MM.1S (cell line): ENCODE measurements around the gene FLYWCH2.

Source experiments
- DNase-seq: peaks from one replicate; pipeline ENCODE4 v3.0.0-alpha.2; 2015
- H2AFZ ChIP-seq: fragments of 300-600 bp; sonication (generic); 2 replicates; pipeline ENCODE4 v1.6.0; 2016; ENCODE audit warnings: antibody characterized with exemption, low read length
- H3F3A ChIP-seq: fragments of 300-600 bp; sonication (generic); 2 replicates; pipeline ENCODE4 v1.6.1; 2016; ENCODE audit warnings: mild to moderate bottlenecking, antibody characterized with exemption, low read length, moderate library complexity, mixed read lengths; ENCODE audit not compliant: insufficient read depth
- H3K27ac ChIP-seq: fragments of 300-600 bp; sonication (generic); 2 replicates; pipeline ENCODE4 v1.5.1; 2016; ENCODE audit warnings: mild to moderate bottlenecking, low read length
- H3K27me3 ChIP-seq: fragments of 300-600 bp; sonication (generic); replicated peaks from 2 replicates; pipeline ENCODE4 v1.6.0; 2016; ENCODE audit warnings: low read length; ENCODE audit not compliant: insufficient read depth
- H3K36me3 ChIP-seq: fragments of 300-600 bp; sonication (generic); replicated peaks from 2 replicates; pipeline ENCODE4 v1.6.1; 2016; ENCODE audit warnings: mild to moderate bottlenecking, low read length, mixed read lengths; ENCODE audit not compliant: insufficient read depth
- H3K4me1 ChIP-seq: fragments of 300-600 bp; sonication (generic); 2 replicates; pipeline ENCODE4 v1.6.1; 2016; ENCODE audit warnings: low read length, mixed read lengths
- H3K4me2 ChIP-seq: fragments of 300-600 bp; sonication (generic); 2 replicates; pipeline ENCODE4 v1.6.0; 2016; ENCODE audit warnings: low read depth, low read length
- H3K4me3 ChIP-seq: fragments of 300-600 bp; sonication (generic); 2 replicates; pipeline ENCODE4 v1.5.1; 2016; ENCODE audit warnings: low read length, mixed read lengths
- H3K79me2 ChIP-seq: fragments of 300-600 bp; sonication (generic); 2 replicates; pipeline ENCODE4 v1.6.1; 2016; ENCODE audit warnings: mixed run types, low read length, mixed read lengths
- H3K9ac ChIP-seq: fragments of 300-600 bp; sonication (generic); 2 replicates; pipeline ENCODE4 v1.6.1; 2016; ENCODE audit warnings: low read length, mixed read lengths
- H3K9me2 ChIP-seq: fragments of 300-600 bp; sonication (generic); replicated peaks from 2 replicates; pipeline ENCODE4 v1.6.1; 2016; ENCODE audit warnings: mild to moderate bottlenecking, low read length, mixed read lengths; ENCODE audit not compliant: insufficient read depth
- H3K9me3 ChIP-seq: fragments of 300-600 bp; sonication (generic); replicated peaks from 2 replicates; pipeline ENCODE4 v1.6.1; 2016; ENCODE audit warnings: mild to moderate bottlenecking, low read length, mixed read lengths; ENCODE audit not compliant: insufficient read depth
- H4K20me1 ChIP-seq: fragments of 300-600 bp; sonication (generic); 2 replicates; pipeline ENCODE4 v1.6.1; 2016; ENCODE audit warnings: mild to moderate bottlenecking, low read length, moderate library complexity, mixed read lengths; ENCODE audit not compliant: insufficient read depth
- CTCF ChIP-seq: fragments of 300-600 bp; sonication (generic); IDR thresholded peaks from 2 replicates; pipeline ENCODE4 v1.5.1; 2016; ENCODE audit warnings: antibody characterized with exemption, low read length, mixed read lengths
- EZH2 ChIP-seq: fragments of 300-600 bp; sonication (generic); optimal IDR thresholded peaks from 2 replicates; pipeline ENCODE3; 2017; ENCODE audit warnings: low read depth, mild to moderate bottlenecking, antibody characterized with exemption, low read length, mixed read lengths
- EZH2phosphoT487 ChIP-seq: fragments of 300-600 bp; sonication (generic); IDR thresholded peaks from 2 replicates; pipeline ENCODE4 v1.6.1; 2018; ENCODE audit warnings: antibody characterized with exemption, low read length

FLYWCH2 gene

GRCh38 chr16:2874912-2875362, 8.1 kb upstream of the FLYWCH2 start:
- Histone ChIP-seq H3K9ac (no peak overlapping the region), H3K27me3 (peaks cover 26% of the 10 kb centered on the region), H3F3A (no peaks in the 10 kb centered on the region), H3K4me1 (peaks cover 2% of the 10 kb centered on the region; the same call in 1 of the 2 replicates), H3K36me3 (no peaks in the 10 kb centered on the region), H3K9me2 (no peaks in the 10 kb centered on the region), H3K4me2 (peak overlapping the region; percentile 28; the same call in 1 of the 2 replicates), H3K9me3 (no peaks in the 10 kb centered on the region), H4K20me1 (no peaks in the 10 kb centered on the region), H3K4me3 (no peak overlapping the region), H2AFZ (peak overlapping the region; percentile 66), H3K27ac (no peak overlapping the region), H3K79me2 (no peaks in the 10 kb centered on the region)
- peak; percentile 82 for DNase-seq
- peak; percentile 93 for TF ChIP-seq CTCF
- no peak for TF ChIP-seq EZH2phosphoT487
- no peak for TF ChIP-seq EZH2

DNA sequence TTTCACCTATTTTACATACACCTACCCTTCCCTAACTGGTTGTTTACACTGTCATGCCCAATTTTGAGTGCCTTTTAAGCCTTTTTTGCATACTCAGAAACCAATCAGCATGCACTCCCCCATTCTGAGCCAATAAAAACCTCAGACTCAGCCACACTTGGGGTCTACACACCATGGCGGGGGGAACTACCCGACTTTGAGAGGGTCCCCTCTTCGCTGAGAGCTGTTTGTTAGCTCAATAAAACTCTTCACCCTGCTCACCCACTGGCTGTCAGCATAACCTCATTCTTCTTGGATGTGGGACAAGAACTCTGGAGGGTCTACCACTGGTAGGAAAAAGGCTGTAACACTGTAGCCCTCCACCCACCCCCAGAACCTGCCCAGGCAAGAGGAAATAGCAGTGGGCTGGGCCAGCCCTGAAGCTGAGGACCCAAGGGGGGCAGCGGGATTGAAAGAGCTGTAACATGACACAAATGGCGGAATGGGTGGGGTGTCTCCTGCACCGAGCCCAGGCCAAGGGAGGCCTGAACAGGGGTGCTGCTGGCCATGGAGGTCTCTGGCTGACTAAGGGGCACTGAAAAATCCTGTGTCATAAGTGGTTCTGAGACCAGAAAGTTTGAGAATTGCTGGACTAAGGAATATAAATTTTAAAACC, 3.0 kb upstream of the FLYWCH2 start:
- H3K27me3 ChIP-seq = peaks cover 16% of the 10 kb centered on the region
- H2AFZ ChIP-seq = no peak overlapping the region
- peaks cover 6% of the 10 kb centered on the region; the same call in 1 of the 2 replicates for H3K4me1 ChIP-seq
- H3K79me2 ChIP-seq = peaks cover 11% of the 10 kb centered on the region
- H3K4me2 ChIP-seq = no peak overlapping the region
- H3K27ac ChIP-seq = no peak overlapping the region
- no peak for DNase-seq
- no peaks in the 10 kb centered on the region for H3K9me2 ChIP-seq
- no peak overlapping the region for H3K9ac ChIP-seq
- TF ChIP-seq EZH2 (no peak), CTCF (no peak), EZH2phosphoT487 (no peak)
- no peak overlapping the region for H3K4me3 ChIP-seq
- H3K36me3 ChIP-seq = no peaks in the 10 kb centered on the region
- no peaks in the 10 kb centered on the region for H3K9me3 ChIP-seq
- no peaks in the 10 kb centered on the region for H4K20me1 ChIP-seq
- no peaks in the 10 kb centered on the region for H3F3A ChIP-seq

DNA sequence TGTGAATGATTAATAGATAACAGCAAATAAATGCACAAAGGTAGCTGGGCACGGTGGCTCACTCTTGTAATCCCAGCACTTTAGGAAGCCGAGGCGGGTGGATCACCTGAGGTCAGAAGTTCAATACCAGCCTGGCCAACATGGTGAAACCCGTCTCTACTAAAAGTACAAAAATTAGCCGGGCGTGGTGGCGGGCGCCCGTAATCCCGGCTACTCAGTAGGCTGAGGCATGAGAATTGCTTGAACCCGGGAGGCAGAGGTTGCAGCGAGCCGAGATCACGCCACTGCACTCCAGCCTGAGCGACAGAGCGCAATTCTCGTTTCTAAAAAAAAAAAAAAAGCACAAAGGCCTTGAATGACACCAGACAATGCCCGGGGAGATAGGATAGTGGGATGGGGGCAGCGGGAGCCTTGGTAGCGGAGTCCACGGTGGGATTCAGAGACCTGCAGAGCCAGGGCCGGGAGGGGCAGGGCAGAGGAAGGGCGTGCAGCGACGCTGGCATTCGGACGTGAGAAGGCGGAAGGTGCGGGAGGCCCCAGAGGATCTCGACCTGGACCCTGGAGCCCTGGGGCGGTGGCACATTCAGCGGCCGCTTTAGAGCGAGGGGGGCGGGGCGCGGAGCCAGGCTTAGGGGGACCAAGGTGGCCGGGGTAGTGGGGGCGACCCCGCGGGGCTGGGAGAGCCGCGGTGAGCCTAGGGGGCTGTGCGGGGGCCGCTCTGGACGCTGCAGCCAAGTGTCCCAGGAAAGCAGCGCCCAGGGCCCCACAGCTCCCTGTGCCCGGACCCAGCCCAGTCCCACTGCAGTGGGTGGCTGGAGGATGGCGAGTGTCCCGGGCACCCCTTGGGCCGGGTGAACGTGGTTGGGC, 999 bp upstream of the FLYWCH2 start:
- no peaks in the 10 kb centered on the region for H4K20me1 ChIP-seq
- no peaks in the 10 kb centered on the region for H3F3A ChIP-seq
- DNase-seq = peak; percentile 28
- TF ChIP-seq EZH2phosphoT487 = no peak
- TF ChIP-seq CTCF = no peak
- TF ChIP-seq EZH2 = no peak
- H3K4me1 ChIP-seq = peaks cover 6% of the 10 kb centered on the region; the same call in 1 of the 2 replicates
- H3K4me3 ChIP-seq = peak overlapping the region; percentile 98
- H3K9me3 ChIP-seq = no peaks in the 10 kb centered on the region
- peak overlapping the region; percentile 95 for H2AFZ ChIP-seq
- H3K9ac ChIP-seq = peak overlapping the region; percentile 58; the same call in 1 of the 2 replicates
- H3K27me3 ChIP-seq = peaks cover 16% of the 10 kb centered on the region
- peaks cover 11% of the 10 kb centered on the region for H3K79me2 ChIP-seq
- H3K27ac ChIP-seq = peak overlapping the region; percentile 60; the same call in 1 of the 2 replicates
- H3K4me2 ChIP-seq = peak overlapping the region; percentile 99
- no peaks in the 10 kb centered on the region for H3K9me2 ChIP-seq
- H3K36me3 ChIP-seq = no peaks in the 10 kb centered on the region
